Stimulated activated effector memory CD8-positive, alpha-beta T cell treated with anti-CD3 and anti-CD28 coated beads, Interleukin-12 subunit alpha, Interleukin-12 subunit beta, amount 100 ng/mL, for 72 hours (primary cell): ENCODE data around the gene BEST1.
A peak's percentile ranks its signal among the peaks of the same experiment; 100 is the strongest.
"Not testable (repeated sequence)": the region's sequence is repeated elsewhere in the genome, so short reads cannot be mapped to it uniquely, and the experiment has no call there.

ENCODE experiments used
- ATAC-seq: fragments of 150-1000 bp; cut with Tn5 transposase; 2 replicates; pipeline ENCODE4 v1.10.0; 2021
- DNase-seq, 2 donors: peaks; one replicate each; pipeline ENCODE4 v3.0.0; 2021 to 2022; ENCODE audit warnings: low spot score in 2 of 2
- H3K27ac Mint-ChIP-seq: one replicate; pipeline ENCODE4 v1.8.0; 2022; ENCODE audit warnings: mild to moderate bottlenecking, mixed read lengths
- H3K36me3 Mint-ChIP-seq: one replicate; pipeline ENCODE4 v1.8.0; 2022; ENCODE audit warnings: mild to moderate bottlenecking, mixed read lengths
- H3K4me1 Mint-ChIP-seq: one replicate; pipeline ENCODE4 v1.8.0; 2022; ENCODE audit warnings: mixed read lengths
- H3K4me3 Mint-ChIP-seq: one replicate; pipeline ENCODE4 v1.8.0; 2022; ENCODE audit warnings: mild to moderate bottlenecking, mixed read lengths
- H3K9me3 Mint-ChIP-seq: one replicate; pipeline ENCODE4 v1.8.0; 2022; ENCODE audit warnings: mixed read lengths

BEST1 gene

GRCh38 chr11:61952882-61953281 lies 2.7 kb downstream of the BEST1 start:
- DNase-seq = no peak
- Mint-ChIP-seq H3K9me3 (no peaks in the 10 kb centered on the region), H3K4me3 (no peak overlapping the region), H3K4me1 (no peaks in the 10 kb centered on the region), H3K36me3 (no peaks in the 10 kb centered on the region), H3K27ac (no peak overlapping the region)
- ATAC-seq = no peak

DNA sequence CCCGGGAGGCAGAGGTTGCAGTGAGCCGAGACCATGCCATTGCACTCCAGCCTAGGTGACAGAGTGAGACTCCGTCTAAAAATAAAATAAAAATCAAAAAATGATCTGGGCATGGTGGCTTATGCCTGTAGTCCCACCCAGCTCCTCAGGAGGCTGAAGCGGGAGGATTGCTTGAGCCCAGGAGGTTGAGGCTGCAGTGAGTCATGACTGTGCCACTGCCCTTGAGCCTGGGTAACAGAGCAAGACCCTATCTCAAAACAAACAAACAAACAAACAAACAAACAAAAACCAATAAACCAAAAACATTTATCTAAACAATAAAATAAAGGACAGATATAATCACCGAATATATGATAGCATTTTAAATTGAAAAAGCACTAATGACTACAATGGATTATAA lies 3.5 kb downstream of the BEST1 start:
- H3K4me1 Mint-ChIP-seq, H3K36me3 Mint-ChIP-seq, H3K4me3 Mint-ChIP-seq, ATAC-seq, DNase-seq, H3K27ac Mint-ChIP-seq, H3K9me3 Mint-ChIP-seq: not testable (repeated sequence)

DNA sequence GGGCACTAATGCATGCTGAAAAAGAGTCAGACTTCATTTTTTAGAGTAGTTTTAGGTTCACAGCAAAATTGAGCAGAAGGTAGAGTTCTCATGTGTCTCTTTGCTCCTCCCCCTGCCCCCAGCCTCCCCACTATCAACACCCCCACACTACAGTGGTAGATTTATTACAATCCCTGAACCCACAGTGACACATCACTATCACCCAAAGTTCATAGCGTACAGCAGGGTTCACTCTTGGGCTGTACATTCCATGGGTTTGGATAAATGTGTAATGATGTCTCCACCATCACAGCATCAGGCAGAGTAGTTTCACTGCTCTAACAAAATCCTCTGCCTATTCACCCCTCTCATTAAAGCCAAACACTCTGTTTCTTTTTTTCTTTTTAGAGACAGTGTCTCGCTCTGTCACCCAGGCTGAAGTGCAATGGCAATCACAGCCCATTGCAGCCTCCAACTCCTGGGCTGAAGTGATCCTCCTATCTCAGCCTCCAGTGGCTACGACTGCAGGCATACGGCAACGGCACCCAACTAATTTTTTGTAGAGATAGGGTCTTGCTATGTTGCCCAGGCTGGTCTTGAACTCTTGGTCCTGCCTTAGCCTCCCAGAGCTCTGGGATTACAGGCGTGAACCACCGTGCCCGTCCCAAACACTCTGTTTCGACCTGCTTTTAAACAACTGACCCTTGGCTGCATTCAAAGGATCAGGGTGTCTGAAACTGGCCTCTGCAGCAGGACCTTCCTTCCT lies 4.1 kb downstream of the BEST1 start:
- Mint-ChIP-seq H3K27ac (no peak overlapping the region), H3K4me1 (peaks cover 5% of the 10 kb centered on the region), H3K36me3 (no peaks in the 10 kb centered on the region), H3K4me3 (no peak overlapping the region), H3K9me3 (no peaks in the 10 kb centered on the region)
- no peak for ATAC-seq
- no peak for DNase-seq

GRCh38 chr11:61954851-61955421 lies 4.8 kb downstream of the BEST1 start:
- DNase-seq = no peak
- H3K4me3 Mint-ChIP-seq = peak overlapping the region; percentile 44
- no peaks in the 10 kb centered on the region for H3K9me3 Mint-ChIP-seq
- no peak for ATAC-seq
- H3K4me1 Mint-ChIP-seq = peaks cover 6% of the 10 kb centered on the region
- H3K36me3 Mint-ChIP-seq = no peaks in the 10 kb centered on the region
- no peak overlapping the region for H3K27ac Mint-ChIP-seq

DNA sequence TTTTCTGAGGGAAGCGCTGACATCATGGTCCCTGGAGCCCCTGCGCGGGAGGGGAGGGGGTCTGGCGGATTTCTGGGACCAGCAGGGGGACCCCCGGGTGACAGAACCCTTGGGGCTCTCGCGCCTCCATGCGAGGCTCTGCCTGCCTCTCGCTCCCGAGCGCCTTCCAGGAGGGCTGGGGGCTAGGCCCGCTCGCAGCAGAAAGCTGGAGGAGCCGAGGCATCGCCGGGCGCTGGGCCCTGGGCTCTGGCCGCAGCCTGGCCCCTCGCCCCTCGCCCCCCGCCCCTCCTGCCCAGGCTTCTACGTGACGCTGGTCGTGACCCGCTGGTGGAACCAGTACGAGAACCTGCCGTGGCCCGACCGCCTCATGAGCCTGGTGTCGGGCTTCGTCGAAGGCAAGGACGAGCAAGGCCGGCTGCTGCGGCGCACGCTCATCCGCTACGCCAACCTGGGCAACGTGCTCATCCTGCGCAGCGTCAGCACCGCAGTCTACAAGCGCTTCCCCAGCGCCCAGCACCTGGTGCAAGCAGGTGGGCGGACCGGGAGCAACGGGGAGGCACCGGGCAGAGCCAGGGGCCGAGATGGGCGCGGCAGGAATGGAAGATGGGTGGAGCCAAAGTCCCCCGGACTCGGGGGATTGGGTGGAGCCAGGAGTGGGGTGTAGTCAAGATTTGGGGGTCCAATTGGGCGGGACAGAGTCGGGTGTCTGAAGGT lies 5.4 kb downstream of the BEST1 start:
- Mint-ChIP-seq H3K4me3 (peak overlapping the region; percentile 44), H3K36me3 (no peaks in the 10 kb centered on the region), H3K4me1 (peaks cover 6% of the 10 kb centered on the region), H3K9me3 (no peaks in the 10 kb centered on the region), H3K27ac (no peak overlapping the region)
- no peak for DNase-seq
- ATAC-seq = peak; percentile 65

GRCh38 chr11:61956191-61957020 lies 6.3 kb downstream of the BEST1 start:
- peaks cover 6% of the 10 kb centered on the region for H3K4me1 Mint-ChIP-seq
- peak overlapping the region; percentile 44 for H3K4me3 Mint-ChIP-seq
- ATAC-seq (no peak), DNase-seq (peak in 1 of 2 donors; percentile 44)
- H3K9me3 Mint-ChIP-seq = no peaks in the 10 kb centered on the region
- no peak overlapping the region for H3K27ac Mint-ChIP-seq
- no peaks in the 10 kb centered on the region for H3K36me3 Mint-ChIP-seq

GRCh38 chr11:61957021-61957770 lies 7.0 kb downstream of the BEST1 start:
- Mint-ChIP-seq H3K4me3 (no peak overlapping the region), H3K36me3 (no peaks in the 10 kb centered on the region), H3K27ac (no peak overlapping the region), H3K9me3 (no peaks in the 10 kb centered on the region), H3K4me1 (peaks cover 6% of the 10 kb centered on the region)
- ATAC-seq = no peak
- DNase-seq = peak in 1 of 2 donors; percentile 42

- Mint-ChIP-seq H3K4me1 (peaks cover 15% of the 10 kb centered on the region), H3K27ac (no peak overlapping the region), H3K9me3 (no peaks in the 10 kb centered on the region)
Observed at GRCh38 chr11:61958590-61958989, 8.4 kb downstream of the BEST1 start.

DNA sequence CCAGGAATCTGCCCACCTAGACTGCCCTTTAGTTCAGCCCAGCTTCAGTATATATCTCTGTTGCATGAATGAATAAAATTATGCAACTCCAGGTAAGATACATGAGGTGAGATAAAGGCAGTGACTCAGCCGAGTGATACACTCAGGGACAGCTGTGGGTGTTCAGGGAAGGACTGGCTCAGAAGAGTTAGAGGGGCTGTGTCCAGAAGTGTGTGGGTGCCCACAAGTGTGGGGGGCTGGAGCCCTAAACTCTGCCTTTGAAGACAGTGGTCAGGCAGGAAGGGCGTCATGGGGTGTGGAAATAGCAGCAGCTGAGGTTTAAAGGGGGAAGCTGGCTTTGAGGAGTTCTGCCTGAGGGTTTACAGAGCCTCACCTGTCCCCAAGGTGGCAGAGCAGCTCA lies 9.0 kb downstream of the BEST1 start:
- H3K9me3 Mint-ChIP-seq = no peaks in the 10 kb centered on the region
- DNase-seq (no peak), ATAC-seq (no peak)
- peaks cover 16% of the 10 kb centered on the region for H3K36me3 Mint-ChIP-seq
- H3K27ac Mint-ChIP-seq = no peak overlapping the region
- peaks cover 21% of the 10 kb centered on the region for H3K4me1 Mint-ChIP-seq
- no peak overlapping the region for H3K4me3 Mint-ChIP-seq

More at GRCh38 chr11:61958590-61958989, 8.4 kb downstream of the BEST1 start:
- Mint-ChIP-seq H3K36me3 (peaks cover 10% of the 10 kb centered on the region), H3K4me3 (no peak overlapping the region)
- DNase-seq (no peak), ATAC-seq (no peak)

DNA sequence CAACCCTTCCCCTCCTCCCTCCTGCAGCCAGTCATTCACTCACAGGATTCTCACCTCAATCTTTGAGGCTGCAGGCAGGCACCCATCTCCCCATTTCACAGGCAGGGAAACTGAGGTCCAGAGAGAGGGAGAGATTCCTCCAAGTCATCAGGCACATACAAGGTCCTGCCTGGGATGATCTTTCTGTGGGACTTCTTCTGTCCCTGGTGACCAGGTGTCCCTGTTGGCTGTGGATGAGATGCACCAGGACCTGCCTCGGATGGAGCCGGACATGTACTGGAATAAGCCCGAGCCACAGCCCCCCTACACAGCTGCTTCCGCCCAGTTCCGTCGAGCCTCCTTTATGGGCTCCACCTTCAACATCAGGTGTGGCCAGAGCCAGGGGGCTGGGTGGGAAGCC lies 9.5 kb downstream of the BEST1 start:
- peaks cover 22% of the 10 kb centered on the region for H3K4me1 Mint-ChIP-seq
- no peak for DNase-seq
- H3K4me3 Mint-ChIP-seq = no peak overlapping the region
- peaks cover 21% of the 10 kb centered on the region for H3K36me3 Mint-ChIP-seq
- H3K9me3 Mint-ChIP-seq = no peaks in the 10 kb centered on the region
- H3K27ac Mint-ChIP-seq = no peak overlapping the region
- ATAC-seq = no peak

DNA sequence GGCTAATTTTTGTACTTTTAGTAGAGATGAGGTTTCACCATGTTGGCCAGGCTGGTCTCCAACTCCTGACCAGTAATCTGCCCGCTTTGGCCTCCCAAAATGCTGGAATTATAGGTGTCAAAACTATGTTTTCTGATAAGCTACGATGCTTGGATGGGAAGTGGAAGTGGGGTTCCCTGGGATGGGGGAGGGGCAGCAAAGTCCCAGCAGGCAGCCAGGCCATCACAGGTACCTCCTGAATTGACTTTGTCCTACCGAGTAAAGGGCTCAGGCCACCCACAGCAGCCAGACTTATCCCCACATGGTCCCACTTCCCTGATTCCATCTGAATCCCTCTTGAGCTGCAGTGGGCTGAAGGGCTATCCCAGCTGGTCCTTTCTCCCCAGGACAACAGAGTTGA lies 10.4 kb downstream of the BEST1 start:
- no peaks in the 10 kb centered on the region for H3K9me3 Mint-ChIP-seq
- H3K4me3 Mint-ChIP-seq = no peak overlapping the region
- H3K27ac Mint-ChIP-seq = no peak overlapping the region
- H3K4me1 Mint-ChIP-seq = peaks cover 31% of the 10 kb centered on the region
- ATAC-seq = no peak
- H3K36me3 Mint-ChIP-seq = peaks cover 30% of the 10 kb centered on the region
- no peak for DNase-seq

DNA sequence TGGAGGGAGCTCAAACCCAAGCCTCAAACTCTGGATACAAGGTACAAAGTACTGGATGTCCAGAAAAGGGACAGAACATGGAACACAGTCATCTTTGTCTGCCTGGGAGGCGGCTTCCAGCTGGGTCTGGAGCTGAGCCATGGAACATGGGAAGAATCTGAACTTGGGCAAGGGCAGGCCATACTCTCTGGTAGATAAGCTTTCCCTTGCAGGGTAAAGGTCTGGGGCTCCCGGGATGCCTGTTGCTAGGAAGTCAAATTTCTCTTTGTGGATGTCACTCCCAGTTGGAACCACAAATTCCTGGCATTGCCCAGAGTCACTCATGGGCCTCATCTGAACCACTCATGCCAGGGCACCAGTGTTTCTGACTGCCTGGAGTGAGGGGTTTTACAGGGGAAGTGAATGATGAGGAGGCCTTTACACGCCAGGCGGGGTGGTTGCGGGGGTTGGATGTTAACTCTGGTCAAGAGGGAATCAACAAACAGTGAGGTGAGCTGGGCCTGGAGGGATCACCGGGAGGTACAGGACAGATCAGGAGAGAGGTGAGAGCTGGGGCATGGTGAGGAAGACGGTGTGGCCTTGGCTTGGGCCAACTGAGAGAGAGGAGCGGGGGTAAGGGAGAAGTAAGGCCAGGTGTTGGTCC lies 11.5 kb downstream of the BEST1 start:
- H3K4me1 Mint-ChIP-seq = peaks cover 31% of the 10 kb centered on the region
- DNase-seq = no peak
- H3K9me3 Mint-ChIP-seq = no peaks in the 10 kb centered on the region
- peak overlapping the region; percentile 75 for H3K27ac Mint-ChIP-seq
- peaks cover 41% of the 10 kb centered on the region for H3K36me3 Mint-ChIP-seq
- ATAC-seq = no peak
- H3K4me3 Mint-ChIP-seq = no peak overlapping the region

DNA sequence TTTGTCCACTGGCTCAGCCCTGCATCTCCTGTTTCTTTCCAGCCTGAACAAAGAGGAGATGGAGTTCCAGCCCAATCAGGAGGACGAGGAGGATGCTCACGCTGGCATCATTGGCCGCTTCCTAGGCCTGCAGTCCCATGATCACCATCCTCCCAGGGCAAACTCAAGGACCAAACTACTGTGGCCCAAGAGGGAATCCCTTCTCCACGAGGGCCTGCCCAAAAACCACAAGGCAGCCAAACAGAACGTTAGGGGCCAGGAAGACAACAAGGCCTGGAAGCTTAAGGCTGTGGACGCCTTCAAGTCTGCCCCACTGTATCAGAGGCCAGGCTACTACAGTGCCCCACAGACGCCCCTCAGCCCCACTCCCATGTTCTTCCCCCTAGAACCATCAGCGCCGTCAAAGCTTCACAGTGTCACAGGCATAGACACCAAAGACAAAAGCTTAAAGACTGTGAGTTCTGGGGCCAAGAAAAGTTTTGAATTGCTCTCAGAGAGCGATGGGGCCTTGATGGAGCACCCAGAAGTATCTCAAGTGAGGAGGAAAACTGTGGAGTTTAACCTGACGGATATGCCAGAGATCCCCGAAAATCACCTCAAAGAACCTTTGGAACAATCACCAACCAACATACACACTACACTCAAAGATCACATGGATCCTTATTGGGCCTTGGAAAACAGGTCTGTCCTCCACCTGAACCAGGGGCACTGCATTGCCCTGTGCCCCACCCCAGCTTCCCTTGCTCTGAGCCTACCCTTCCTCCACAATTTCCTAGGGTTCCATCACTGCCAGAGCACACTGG lies 12.3 kb downstream of the BEST1 start:
- no peak for ATAC-seq
- no peak overlapping the region for H3K4me3 Mint-ChIP-seq
- H3K4me1 Mint-ChIP-seq = peaks cover 31% of the 10 kb centered on the region
- H3K27ac Mint-ChIP-seq = peak overlapping the region; percentile 75
- no peak for DNase-seq
- H3K9me3 Mint-ChIP-seq = no peaks in the 10 kb centered on the region
- peaks cover 46% of the 10 kb centered on the region for H3K36me3 Mint-ChIP-seq

- DNase-seq = no peak
- Mint-ChIP-seq H3K4me3 (no peak overlapping the region), H3K4me1 (peaks cover 32% of the 10 kb centered on the region), H3K27ac (peak overlapping the region; percentile 75), H3K36me3 (peaks cover 46% of the 10 kb centered on the region), H3K9me3 (no peaks in the 10 kb centered on the region)
- no peak for ATAC-seq
Observed at GRCh38 chr11:61963016-61963281, 12.8 kb downstream of the BEST1 start.
